NCI-H187 (cell line): ENCODE data around the gene ULK4.
"Not testable (repeated sequence)": the region's sequence is repeated elsewhere in the genome, so short reads cannot be mapped to it uniquely, and the experiment has no call there.

Experiments
- DNase-seq, 2 experiments: peaks; one replicate each; lab custom pipeline; 2025; lab: John Stamatoyannopoulos, UW

The ULK4 gene

DNA sequence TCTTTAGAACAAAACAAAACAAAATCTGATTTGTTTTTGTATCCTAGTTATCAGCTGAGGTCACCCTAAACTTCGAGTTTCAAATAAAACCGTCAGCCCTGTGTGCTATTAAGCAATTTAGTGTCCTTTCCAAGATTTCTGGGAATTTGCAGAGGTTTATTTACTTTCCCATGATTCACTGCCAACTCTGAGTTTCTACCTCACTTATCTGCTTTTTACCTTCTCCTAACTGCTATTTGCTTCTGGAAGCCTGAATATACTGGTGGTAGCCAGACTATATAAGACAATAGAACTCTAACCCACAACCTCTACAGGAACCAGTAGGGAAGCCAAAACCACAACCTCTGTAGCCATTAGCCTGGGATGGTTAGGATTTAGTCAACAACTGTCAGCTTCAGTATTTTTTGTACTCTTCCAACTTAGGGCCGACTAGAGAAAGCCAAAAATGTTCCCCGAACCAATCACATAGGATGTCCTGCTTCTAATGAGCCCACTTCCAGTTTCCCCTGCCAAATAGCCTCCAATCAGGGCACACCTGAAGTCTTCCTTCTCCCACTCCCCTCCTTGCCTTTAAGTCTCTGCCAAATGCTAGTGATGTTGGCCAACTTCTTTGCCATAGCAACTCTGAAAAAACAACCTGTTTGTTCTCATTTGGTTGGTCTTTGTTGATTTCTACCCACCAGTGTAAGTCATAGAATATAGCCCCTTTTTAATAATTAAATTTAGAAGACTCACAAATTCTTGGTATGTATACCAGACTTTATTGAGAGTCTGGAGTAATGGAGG lies 273.1 kb downstream of the ULK4 start:
- no peak for DNase-seq

DNA sequence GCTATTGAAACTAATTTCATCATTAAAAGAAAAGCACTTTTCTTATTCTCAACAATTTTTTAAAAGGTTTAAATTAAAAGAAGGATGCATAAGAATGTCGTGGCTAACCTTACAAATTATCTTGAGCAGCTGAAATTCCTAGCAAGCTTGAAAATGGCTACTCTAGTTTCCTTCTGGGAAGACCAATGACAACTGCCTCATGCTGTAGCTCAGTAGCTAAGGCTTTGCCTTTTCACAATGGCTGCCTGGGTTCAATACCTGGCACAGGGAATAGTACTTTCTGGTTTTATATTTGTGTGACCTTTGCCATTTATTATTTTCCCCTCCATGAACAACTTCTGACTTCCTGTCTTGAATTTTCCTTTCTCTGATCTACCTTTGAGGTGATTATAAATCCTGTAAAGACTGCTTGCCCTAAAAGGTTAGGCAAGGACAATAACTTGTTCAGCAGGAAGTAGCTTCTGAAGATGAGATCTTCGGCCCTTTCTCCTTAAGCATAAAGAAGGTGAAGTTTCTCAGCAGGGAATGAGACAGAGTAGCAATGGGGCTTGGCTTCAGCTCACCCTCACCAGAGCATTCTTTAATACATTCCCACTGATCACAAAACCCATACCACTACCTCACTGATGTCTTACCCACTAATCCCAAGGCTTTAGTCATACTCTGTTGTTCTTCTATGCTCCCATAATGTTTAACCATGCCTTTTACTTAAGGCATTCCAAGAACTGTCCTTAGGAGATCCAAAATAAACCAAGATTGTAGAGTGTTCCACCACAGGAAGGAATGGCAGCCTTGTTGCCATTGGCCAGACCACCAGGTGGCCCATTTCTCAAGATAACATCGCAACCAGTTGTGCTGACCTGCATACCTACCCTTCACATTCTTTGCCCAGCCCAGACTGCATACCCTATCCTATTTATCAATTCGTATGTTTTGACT lies 276.8 kb downstream of the ULK4 start:
- no peak for DNase-seq

DNA sequence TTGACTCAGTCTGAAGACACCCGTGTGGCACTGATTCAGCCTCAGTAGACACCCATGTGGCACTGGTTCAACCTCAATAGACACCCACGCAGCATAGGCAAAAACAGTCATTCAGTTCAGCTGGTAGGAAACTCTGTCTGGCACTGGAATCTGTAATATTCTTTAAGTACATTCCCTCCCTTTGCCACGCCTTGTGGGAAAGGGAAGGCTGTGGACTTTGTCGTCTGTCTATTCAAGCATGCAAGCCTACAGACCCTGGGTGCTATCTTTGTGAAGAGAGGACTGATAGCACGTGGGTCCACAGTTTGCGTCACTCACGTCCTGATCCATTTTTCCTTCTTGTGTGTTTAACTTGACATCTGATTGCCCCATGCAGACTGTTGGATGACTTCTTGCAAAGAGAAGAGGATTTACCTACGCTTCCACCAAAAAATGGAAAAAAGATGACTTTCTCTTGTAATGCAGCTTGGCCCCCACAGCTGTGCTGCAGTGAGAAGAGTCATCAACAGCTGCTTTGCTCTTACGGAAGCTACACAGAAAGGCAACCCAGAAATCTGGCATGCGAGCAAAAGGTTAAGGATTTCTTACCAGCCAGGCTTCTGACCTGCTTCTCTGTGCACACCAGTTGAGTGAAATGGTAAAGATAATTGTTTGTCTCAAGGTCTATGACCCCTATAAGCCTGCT lies 278.1 kb downstream of the ULK4 start:
- DNase-seq, result no peak

DNA sequence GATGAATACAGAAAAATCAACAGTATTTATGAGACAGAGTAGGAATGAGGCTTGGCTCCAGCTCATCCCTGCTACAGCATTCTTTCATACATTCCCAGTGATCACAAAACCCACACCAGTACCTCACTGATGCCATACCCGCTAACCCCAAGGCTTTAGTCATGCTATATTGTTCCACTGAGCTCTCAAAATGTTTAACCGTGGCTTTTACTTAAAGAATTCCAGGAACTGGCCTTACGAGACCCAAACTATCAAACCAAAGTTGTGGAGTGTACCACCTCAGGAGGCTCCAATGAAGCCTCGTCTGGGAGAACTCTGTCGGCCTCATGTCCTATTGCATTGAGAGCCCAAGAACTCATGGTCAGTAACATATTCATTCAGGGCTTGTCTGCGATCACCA lies 278.9 kb downstream of the ULK4 start:
- DNase-seq, result no peak

DNA sequence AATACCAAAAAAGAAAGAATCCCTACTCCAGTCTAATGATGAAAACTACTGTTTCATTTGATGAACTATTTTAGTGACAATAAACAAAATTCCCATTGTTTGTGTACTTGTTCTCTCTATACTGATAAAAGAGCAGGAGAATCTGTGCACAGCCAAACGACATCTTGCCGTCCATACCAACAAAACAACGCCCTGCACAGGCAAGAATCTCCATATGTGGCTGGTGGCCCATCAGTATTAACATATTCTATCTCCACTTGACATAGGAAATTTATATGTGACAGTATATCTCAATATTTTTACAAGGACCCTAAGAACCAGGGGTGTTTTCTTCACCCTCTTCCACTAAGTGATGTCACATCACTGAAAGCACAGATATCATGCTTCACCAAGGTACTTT lies 279.5 kb downstream of the ULK4 start:
- DNase-seq, result no peak

DNA sequence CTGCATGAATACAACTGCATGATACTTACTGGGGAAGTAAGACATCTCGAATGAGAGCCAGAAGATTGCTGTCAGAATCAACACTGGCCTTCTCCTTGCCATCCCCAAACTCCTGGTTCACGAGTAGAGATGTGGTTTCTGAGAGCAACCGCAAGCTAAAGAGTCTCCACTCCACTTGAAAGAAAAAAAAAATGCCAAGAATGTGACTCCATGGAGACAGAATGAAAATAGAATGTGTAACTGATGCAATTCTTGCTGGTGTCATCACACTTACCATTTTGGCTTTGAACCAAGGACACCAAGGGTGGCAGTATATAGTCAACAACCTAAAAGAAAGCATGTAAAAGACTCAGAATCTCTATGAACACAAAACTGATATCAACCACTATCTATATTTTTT lies 280.4 kb downstream of the ULK4 start:
- peak in 1 of 2 experiments; percentile 27 for DNase-seq

DNA sequence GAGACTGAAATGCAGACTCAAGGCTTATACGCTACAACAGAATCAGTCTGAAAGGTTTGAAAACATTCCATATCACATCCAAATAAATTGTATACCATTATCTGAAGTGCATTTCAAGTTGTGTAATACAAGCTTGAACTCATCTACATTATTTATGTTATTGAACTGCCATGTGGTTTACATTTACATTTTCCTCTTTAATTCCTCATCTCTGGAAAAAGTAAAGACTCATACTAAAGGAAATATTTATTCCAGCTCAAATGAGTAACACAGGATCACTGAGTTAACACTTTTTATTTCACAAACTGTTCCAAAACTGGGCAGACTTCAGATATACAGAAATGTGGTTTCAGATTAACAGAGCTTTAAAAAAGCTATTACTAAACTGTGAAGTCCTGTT lies 282.5 kb downstream of the ULK4 start:
- no peak for DNase-seq

DNA sequence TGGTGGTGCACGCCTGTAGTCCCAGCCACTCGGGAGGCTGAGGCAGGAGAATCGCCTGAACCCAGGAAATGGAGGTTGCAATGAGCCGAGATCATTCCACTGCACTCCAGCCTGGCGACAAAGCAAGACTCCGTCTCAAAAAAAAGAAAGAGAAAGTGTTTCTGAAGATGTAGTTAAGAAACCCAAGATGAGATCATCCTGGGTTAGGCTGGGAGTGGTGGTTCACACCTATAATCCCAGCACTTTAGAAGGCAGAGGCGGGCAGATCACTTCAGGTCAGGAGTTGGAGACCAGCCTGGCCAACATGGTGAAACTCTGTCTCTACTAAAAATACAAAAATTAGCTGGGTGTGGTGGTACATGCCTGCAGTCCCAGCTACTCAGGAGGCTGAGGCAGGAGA lies 286.8 kb downstream of the ULK4 start:
- not testable (repeated sequence) for DNase-seq

DNA sequence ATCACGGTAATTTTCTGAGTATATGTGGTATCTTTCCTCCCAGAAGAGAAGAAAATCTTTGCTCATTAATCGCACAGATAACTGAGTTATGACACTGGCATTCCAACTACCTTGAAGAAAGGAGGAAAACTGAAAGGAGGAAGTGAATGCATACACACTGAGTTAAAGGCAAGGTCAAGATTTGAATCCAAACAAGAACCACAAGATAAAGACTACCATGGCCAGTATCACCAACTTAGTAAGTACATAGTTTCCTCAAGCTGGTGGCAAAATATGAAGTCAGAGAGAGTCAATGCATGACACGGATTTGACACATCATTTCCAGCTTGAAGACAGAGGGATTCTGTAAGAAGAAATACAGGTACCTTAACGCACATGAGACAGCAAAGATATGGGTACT lies 287.5 kb downstream of the ULK4 start:
- no peak for DNase-seq

DNA sequence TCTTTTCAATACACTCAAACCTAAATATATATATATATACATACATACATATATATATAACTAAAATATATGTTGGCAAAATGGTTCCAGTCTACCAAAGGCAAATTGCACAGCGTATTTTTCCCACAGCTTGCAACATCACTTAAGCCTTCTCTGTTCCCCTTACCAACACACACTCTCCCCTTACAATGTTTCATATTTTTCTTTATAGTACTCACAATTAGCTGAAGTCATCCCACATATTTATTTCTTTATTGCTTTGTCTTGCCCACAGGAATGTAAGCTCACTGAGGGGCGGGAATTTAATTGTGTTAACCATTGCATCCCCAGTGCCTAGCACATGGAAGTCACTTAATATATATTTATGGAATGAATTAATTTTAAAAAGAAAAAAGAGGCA lies 288.3 kb downstream of the ULK4 start:
- DNase-seq, result no peak

DNA sequence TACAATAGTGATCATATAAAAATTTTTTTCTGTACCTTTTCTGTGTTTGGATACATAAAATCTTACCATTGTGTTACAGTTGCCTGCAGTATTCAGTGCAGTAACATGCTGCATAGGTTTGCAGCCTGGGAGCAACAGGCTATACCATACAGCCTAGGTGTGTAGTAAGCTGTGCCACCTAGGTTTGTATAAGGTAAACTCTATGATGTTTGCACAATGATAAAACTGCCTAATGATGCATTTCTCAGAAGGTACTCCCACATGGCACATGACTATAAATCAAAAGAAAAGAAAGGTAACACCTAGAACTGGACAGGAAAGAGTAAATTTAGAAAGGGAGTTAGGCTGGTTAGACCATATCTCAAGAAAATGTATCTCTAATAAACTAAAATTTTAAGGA lies 293.5 kb downstream of the ULK4 start:
- no peak for DNase-seq

DNA sequence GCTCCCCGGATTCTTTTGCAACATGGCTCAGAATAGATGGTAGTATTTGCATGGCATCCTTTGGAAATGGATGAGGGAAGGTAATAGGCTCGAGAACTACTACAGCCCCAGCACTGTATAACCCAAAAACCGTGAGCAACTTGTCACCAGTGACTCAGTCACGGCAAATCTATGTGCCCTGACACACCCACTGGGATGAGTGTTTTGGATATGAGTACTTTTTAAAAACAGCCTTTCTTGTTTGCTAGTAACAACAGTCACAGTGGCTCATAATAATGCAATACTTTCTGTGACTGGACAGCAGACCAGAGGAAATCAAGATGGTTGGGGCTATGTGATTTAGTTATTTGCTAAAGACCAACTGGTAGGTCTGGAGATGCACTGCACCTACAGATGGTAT lies 299.6 kb downstream of the ULK4 start:
- no peak for DNase-seq

DNA sequence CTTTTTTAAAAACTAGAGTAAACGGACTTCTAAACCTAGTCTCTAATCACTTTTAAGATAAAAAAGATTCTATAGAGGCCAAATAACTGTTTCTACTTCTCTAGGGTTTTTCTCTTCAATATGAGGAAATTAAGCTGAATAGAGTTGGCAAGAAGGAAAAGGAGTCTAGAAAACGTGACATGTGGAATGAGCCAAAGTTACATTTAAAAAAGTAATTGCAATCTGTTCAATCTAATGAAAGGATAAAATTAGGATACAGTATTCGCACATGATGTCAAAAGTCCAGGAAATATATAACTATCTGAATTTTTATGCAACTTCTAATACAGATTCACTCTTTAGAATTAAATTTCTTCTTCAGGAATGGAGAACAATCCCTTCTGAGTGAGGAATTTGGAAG lies 300.1 kb downstream of the ULK4 start:
- no peak for DNase-seq

DNA sequence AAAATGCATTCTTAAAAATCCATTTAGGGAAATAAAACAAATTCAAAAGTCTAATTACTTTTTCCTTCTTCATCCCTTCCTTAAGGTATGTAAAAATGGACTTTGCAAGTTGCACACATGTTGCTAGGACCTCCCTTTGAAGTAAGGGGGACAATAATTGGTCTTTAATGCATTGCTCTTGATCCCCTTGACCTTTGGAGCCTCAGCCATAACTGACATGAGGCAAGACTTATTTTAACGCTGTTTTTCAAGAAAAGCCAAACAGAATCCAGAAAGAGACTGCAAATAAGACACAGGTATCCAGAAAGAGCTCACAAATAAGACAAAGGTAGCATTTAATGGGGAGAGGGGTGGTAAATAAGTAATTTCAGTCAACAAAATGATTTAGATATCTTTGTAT lies 301.4 kb downstream of the ULK4 start:
- no peak for DNase-seq

DNA sequence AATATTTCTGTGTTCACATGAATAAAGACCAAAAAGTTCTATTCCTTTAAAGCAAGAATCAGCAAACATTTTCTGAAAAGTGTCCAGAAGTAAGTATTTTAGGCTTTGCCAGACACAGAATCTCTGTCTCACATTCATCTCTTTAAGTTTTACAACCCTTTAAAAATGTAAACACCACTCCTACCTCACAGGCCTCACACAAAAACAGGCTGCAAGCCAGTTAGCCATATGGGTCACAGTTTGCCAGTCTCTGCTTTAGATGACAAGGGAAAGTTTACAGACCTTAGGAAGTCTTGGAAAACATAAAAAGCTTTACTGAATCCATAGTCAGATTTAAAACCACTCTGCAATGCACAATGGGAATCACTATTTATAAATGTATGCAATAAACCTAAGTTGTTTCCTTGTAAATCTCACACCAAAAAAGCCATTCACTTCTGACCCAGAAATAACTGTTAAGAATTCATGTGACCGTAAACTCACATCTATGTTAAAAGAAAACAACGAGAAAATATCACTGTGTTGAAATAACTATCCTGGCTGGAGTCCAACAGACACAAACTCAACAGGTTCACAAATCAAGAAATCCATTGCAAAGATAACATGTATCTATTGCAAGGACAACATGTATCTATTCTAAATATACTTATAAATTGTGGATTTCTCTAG lies 308.2 kb downstream of the ULK4 start:
- DNase-seq, result no peak

DNA sequence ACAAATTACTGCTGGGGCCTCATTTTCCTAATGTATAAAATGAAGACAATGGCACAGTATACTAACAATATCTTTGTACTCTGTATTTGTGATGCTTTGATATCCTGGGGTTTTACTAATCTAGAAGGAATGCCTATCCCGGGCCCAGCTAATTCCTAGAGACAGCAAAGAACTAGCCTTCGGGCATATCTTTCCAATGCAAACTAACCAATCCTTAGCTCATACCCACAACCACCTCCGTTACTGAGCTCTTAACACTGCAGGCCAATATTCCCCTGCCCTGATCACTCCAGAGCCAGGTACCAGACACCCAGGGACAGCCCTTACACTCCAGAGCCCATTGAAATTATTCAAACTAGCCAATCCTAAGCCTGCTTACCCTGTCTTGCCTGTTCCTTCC lies 309.0 kb downstream of the ULK4 start:
- no peak for DNase-seq

DNA sequence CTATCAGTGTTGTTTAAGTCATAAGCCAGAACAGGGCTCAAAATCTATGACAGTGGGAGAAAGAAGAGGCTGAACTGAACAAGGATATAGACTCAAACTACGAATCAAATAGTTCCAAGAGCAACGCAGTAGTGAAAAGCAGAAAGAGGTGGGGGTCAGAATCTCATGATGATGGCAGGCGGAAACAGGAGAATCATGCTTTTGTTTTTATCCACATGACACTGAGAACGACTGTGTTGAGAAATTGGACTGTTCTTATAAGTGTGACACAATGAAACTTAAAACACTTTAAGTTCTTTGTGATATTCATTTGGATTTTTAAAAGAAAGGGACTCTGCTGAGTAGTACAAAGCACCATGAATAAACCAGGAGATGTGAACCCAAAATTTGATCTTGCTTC lies 309.4 kb downstream of the ULK4 start:
- no peak for DNase-seq

DNA sequence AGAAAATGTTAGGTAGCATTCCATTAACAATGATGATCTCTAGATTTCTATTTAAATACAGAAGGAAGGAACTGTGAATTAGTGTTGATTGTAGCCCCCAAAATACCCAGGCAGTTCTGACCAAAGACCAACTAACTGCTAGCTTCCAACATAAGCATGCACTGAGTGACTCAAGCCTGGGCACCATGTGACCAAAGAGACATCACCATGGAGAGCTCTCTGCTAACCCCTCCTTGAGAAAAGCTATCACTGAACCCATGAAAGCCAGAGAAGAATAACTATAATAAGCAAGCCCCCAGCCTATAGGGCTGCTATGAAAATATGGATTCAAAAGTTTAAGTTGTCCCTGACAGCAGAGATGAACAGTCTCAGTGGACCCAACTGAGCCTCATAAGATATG lies 310.2 kb downstream of the ULK4 start:
- no peak for DNase-seq

DNA sequence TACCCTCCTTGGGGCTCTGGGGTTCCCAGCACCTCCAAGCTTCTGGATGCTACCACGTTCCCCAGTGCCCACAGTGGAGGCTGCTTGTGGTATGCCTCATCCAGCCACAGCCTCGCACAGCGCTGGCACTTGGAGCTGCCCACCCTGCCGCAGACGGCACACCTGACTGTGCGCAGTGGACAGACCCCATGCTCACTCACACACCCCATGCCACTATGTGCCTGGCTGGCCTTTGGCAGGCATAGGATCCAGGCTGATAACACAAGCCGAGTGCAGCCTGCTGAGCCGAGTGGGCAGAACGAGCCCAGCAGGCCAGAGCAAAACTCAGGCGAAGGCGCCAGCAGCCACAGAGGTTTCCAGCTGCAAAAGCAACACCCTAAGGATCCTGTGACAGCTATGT lies 311.5 kb downstream of the ULK4 start:
- DNase-seq, result no peak

DNA sequence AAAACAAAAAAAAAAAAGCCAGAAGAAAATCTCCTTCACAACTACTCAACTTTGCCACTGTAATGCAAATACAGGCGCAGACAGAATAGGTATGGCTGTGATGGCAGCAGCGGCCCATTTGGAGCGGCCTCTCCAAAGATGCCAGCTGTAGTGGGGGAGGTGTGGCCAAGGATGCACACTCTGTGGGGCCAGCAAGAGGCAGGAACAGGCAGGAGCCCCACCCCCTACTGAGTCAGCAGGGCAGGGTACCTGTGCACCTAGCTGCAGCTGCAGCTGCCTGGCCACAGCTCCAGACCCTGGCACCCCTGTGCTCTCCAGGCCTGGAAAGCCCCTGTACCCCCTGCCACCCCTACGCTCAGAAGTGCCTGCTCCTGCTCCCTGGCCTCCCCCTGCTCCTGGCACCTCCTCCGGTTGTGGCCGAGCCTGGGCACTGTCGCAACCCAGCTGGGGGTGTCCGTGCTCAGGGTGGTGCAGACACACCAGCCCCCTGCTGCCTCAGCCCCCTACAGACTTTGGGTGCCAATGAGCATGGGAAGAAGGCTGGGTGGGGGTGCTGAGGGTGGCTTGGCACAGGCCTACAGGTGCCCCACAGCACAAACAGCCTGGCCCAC lies 312.7 kb downstream of the ULK4 start:
- DNase-seq, result no peak

DNA sequence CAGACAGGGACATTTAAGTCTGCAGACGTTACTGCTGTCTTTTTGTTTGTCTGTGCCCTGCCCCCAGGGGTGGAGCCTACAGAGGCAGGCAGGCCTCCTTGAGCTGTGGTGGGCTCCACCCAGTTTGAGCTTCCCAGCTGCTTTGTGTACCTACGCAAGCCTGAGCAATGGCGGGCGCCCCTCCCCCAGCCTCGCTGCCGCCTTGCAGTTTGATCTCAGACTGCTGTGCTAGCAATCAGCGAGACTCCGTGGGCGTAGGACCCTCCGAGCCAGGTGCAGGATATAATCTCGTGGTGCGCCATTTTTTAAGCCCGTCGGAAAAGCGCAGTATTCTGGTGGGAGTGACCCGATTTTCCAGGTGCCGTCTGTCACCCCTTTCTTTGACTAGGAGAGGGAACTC lies 314.2 kb downstream of the ULK4 start:
- not testable (repeated sequence) for DNase-seq

DNA sequence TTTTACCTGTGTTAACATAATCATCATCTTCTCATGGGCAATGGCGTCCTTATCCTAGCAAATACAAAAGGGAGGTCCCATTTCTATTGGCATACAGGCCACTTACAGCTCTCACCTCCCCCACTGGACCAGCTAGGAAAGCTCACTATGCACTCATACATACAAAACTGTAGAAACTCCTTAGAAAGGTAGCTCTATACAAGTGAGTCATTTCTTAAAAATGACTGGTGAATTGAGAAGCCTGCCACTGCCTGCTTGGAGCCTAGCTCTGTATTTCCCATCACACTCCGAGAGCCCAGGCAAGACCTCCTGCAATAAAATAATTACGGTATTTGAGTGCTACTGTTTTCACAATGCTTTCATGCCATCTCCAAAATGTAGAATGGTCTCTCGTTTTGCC lies 321.8 kb downstream of the ULK4 start:
- DNase-seq, result no peak
